ENCODE results near the gene MED27.

Gene MED27

GRCh38 chr9:132018957-132019405 lies 60.7 kb downstream of the MED27 start:
- no peaks in the 10 kb centered on the region for H3K9me3 ChIP-seq (ENCODE audit: severe bottlenecking)
- H3K27me3 ChIP-seq (ENCODE audit: insufficient read depth, poor library complexity, severe bottlenecking): no peaks in the 10 kb centered on the region
- H3K4me3 ChIP-seq (ENCODE audit: severe bottlenecking): no peak overlapping the region
- H3K36me3 ChIP-seq (ENCODE audit: low read depth): no peaks in the 10 kb centered on the region
- peaks cover 10% of the 10 kb centered on the region for H3K4me1 ChIP-seq (ENCODE audit: insufficient read depth, poor library complexity, severe bottlenecking)
- H3K27ac ChIP-seq (ENCODE audit: poor library complexity, severe bottlenecking): no peak overlapping the region
- no peak for TF ChIP-seq CTCF (IDR thresholded peaks at IDR 0.05; ENCODE audit: poor library complexity, severe bottlenecking)
- no peak for ATAC-seq (ENCODE audit: low read depth)
- no peak for DNase-seq (ENCODE audit: low spot score)

- no peak for ATAC-seq (ENCODE audit: low read depth)
- no peaks in the 10 kb centered on the region for H3K27me3 ChIP-seq (ENCODE audit: insufficient read depth, poor library complexity, severe bottlenecking)
- TF ChIP-seq CTCF (IDR thresholded peaks at IDR 0.05; ENCODE audit: poor library complexity, severe bottlenecking): no peak
- DNase-seq (ENCODE audit: low spot score): no peak
- no peaks in the 10 kb centered on the region for H3K9me3 ChIP-seq (ENCODE audit: severe bottlenecking)
- H3K27ac ChIP-seq (ENCODE audit: poor library complexity, severe bottlenecking): no peak overlapping the region
- H3K4me1 ChIP-seq (ENCODE audit: insufficient read depth, poor library complexity, severe bottlenecking): peaks cover 7% of the 10 kb centered on the region
- no peak overlapping the region for H3K4me3 ChIP-seq (ENCODE audit: severe bottlenecking)
- H3K36me3 ChIP-seq (ENCODE audit: low read depth): peaks cover 7% of the 10 kb centered on the region; the same call in 1 of the 2 replicates
Measured at GRCh38 chr9:132016456-132016855, 63.2 kb downstream of the MED27 start.

- no peak for DNase-seq (ENCODE audit: low spot score)
- TF ChIP-seq CTCF (IDR thresholded peaks at IDR 0.05; ENCODE audit: poor library complexity, severe bottlenecking): no peak
- no peak overlapping the region for H3K4me3 ChIP-seq (ENCODE audit: severe bottlenecking)
Measured at GRCh38 chr9:132015866-132016265, 63.8 kb downstream of the MED27 start.

GRCh38 chr9:132014218-132014805 lies 65.4 kb downstream of the MED27 start:
- no peak overlapping the region for H3K4me3 ChIP-seq (ENCODE audit: severe bottlenecking)
- H3K27me3 ChIP-seq (ENCODE audit: insufficient read depth, poor library complexity, severe bottlenecking): no peaks in the 10 kb centered on the region
- peaks cover 7% of the 10 kb centered on the region; the same call in 1 of the 2 replicates for H3K36me3 ChIP-seq (ENCODE audit: low read depth)
- H3K9me3 ChIP-seq (ENCODE audit: severe bottlenecking): no peaks in the 10 kb centered on the region
- no peak for TF ChIP-seq CTCF (IDR thresholded peaks at IDR 0.05; ENCODE audit: poor library complexity, severe bottlenecking)
- H3K4me1 ChIP-seq (ENCODE audit: insufficient read depth, poor library complexity, severe bottlenecking): peaks cover 4% of the 10 kb centered on the region
- no peak for DNase-seq (ENCODE audit: low spot score)
- no peak overlapping the region for H3K27ac ChIP-seq (ENCODE audit: poor library complexity, severe bottlenecking)
- no peak for ATAC-seq (ENCODE audit: low read depth)

More at GRCh38 chr9:132015866-132016265, 63.8 kb downstream of the MED27 start:
- H3K27me3 ChIP-seq (ENCODE audit: insufficient read depth, poor library complexity, severe bottlenecking): no peaks in the 10 kb centered on the region
- ATAC-seq (ENCODE audit: low read depth): no peak
- no peaks in the 10 kb centered on the region for H3K9me3 ChIP-seq (ENCODE audit: severe bottlenecking)
- peaks cover under 1% of the 10 kb centered on the region for H3K4me1 ChIP-seq (ENCODE audit: insufficient read depth, poor library complexity, severe bottlenecking)
- H3K27ac ChIP-seq (ENCODE audit: poor library complexity, severe bottlenecking): no peak overlapping the region
- H3K36me3 ChIP-seq (ENCODE audit: low read depth): peaks cover 7% of the 10 kb centered on the region; the same call in 1 of the 2 replicates

GRCh38 chr9:132012704-132013357 lies 66.8 kb downstream of the MED27 start:
- no peaks in the 10 kb centered on the region for H3K27me3 ChIP-seq (ENCODE audit: insufficient read depth, poor library complexity, severe bottlenecking)
- no peak overlapping the region for H3K4me3 ChIP-seq (ENCODE audit: severe bottlenecking)
- H3K9me3 ChIP-seq (ENCODE audit: severe bottlenecking): no peaks in the 10 kb centered on the region
- H3K27ac ChIP-seq (ENCODE audit: poor library complexity, severe bottlenecking): no peak overlapping the region
- peaks cover 7% of the 10 kb centered on the region; the same call in 1 of the 2 replicates for H3K36me3 ChIP-seq (ENCODE audit: low read depth)
- no peak for ATAC-seq (ENCODE audit: low read depth)
- peaks cover 19% of the 10 kb centered on the region for H3K4me1 ChIP-seq (ENCODE audit: insufficient read depth, poor library complexity, severe bottlenecking)
- no peak for TF ChIP-seq CTCF (IDR thresholded peaks at IDR 0.05; ENCODE audit: poor library complexity, severe bottlenecking)
- no peak for DNase-seq (ENCODE audit: low spot score)

All from RWPE2 (cell line).